ENCODE data around the gene STXBP5.

STXBP5 gene

DNA sequence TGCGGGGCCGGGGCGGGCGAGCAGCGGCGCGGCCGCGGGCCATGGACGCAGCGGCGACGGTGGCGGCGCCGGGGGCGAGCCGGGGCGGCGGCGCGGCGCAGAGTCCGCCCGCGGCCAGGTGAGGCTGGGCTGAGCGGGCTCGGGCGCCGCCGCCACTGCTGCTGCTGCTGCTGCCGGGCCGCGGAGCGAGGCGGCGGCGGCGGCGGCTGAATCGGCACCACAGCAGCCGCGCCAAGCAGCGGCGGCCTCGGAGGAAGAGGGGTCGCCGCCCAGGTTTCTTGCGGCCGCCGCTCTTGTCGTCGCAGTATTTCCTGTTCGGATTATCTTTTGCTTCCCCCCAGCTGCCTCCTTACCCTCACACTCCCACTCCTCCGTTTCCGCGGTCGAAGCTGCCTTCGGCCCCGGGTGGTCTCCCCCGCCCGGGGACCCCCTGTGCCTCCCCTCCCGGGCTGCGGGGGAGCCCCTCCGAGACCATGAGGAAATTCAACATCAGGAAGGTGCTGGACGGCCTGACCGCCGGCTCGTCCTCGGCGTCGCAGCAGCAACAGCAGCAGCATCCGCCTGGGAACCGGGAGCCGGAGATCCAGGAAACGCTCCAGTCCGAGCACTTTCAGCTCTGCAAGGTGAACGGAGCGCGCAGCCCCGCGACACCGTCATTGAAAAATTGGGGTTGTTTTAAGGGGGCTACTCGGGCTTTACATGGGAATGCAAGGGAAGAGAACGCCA is at the start of gene STXBP5:
STXBP5 (plus strand) TSS at position 358 of the 726 bp plus-strand sequence; CDS start at position 474, 116 bp downstream.
- peak; percentile 64 for TF ChIP-seq ZFX (IDR thresholded peaks at IDR 0.05)
- TF ChIP-seq CTCF (conservative IDR thresholded peaks at IDR 0.05) = no peak
- H3K27ac ChIP-seq = peak within 1 kb of the TSS; percentile 93

DNA sequence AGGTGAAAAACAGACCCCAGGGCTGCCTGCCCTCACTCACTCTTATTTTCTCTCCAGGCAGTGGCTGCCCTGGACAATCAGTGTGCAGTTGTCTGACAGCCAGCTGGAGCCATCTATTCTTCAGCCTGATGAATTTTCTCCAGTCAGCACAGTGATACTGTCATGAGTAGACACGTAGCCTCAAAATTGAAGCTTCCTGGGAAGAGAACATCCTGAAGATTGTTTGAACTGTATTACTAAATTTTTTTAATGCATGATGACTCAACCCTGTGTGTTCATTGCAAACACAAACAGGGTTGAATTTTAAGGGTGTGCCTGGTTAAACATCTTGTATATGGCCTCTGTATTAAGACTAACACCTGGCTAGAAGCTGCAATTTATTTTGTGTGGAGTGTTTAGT is 49.8 kb upstream of the STXBP5 start:
- no peak overlapping the region for H3K27ac ChIP-seq
- TF ChIP-seq ZFX (IDR thresholded peaks at IDR 0.05) = no peak
- TF ChIP-seq CTCF (conservative IDR thresholded peaks at IDR 0.05) = no peak

GRCh38 chr6:147156218-147156617 is 48.0 kb upstream of the STXBP5 start:
- no peak for TF ChIP-seq CTCF (conservative IDR thresholded peaks at IDR 0.05)
- TF ChIP-seq ZFX (IDR thresholded peaks at IDR 0.05) = no peak
- no peak overlapping the region for H3K27ac ChIP-seq

GRCh38 chr6:147156799-147157382 is 47.3 kb upstream of the STXBP5 start:
- H3K27ac ChIP-seq = no peak overlapping the region
- no peak for TF ChIP-seq CTCF (conservative IDR thresholded peaks at IDR 0.05)
- TF ChIP-seq ZFX (IDR thresholded peaks at IDR 0.05) = no peak

- H3K27ac ChIP-seq = no peak overlapping the region
- TF ChIP-seq CTCF (conservative IDR thresholded peaks at IDR 0.05) (no peak), ZFX (IDR thresholded peaks at IDR 0.05) (no peak)
These were observed 46.3 kb upstream of the STXBP5 start for GRCh38 chr6:147157930-147158329.

DNA sequence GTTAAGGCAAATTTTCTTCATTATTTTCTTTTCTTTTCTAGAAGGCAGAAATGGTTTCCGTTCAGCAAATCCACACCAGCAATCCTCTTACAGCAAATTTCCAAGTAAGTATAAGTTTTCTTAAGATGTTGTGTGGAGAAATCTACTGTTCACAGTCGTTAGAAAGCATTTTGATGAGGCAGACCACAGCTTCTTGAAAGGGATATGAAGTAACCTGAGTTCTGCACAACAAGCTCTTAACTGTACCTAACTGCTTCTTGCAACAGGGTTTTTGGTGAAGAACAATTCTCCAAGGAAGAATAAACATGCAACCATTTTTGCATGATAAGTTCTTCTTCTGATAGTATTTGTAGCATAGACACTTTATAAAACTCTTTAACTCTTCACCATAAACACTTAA is 45.3 kb upstream of the STXBP5 start:
- TF ChIP-seq ZFX (IDR thresholded peaks at IDR 0.05) (no peak), CTCF (conservative IDR thresholded peaks at IDR 0.05) (no peak)
- no peak overlapping the region for H3K27ac ChIP-seq

GRCh38 chr6:147159536-147160374 is 44.5 kb upstream of the STXBP5 start:
- no peak overlapping the region for H3K27ac ChIP-seq
- TF ChIP-seq CTCF (conservative IDR thresholded peaks at IDR 0.05) (no peak), ZFX (IDR thresholded peaks at IDR 0.05) (no peak)
